HepG2 (cell line): ENCODE results near the gene DTYMK. TPM values are rescaled to one million over a fixed set of nuclear protein-coding genes. Genes with fewer than 3 reads are reported as not detected.

Experiments used
- ARNT ChIP-seq: fragments of 450-650 bp; IDR thresholded peaks from 2 replicates; pipeline ENCODE4 v1.6.1; 2017
- CBX5 ChIP-seq: sonication (generic); formaldehyde crosslinking; IDR thresholded peaks from 2 replicates; pipeline ENCODE4 v1.4.0; 2020; ENCODE audit warnings: missing genetic modification reagents, borderline replicate concordance
- FLYWCH1 ChIP-seq: sonication (generic); formaldehyde crosslinking; IDR thresholded peaks from 2 replicates; pipeline ENCODE4 v1.8.1; 2023; ENCODE audit warnings: mild to moderate bottlenecking, missing genetic modification reagents
- FOXA1 ChIP-seq, 2 experiments: fragments of 450-650 bp in 1 of 2; sonication (generic) in 1 of 2; formaldehyde crosslinking in 1 of 2; IDR thresholded peaks; 2 replicates each; pipeline versions ENCODE4 v1.4.0 to v1.6.1; 2016 to 2020; ENCODE audit warnings: missing genetic modification reagents in 1 of 2
- FOXO1 ChIP-seq: sonication (generic); formaldehyde crosslinking; IDR thresholded peaks from 2 replicates; pipeline ENCODE4 v1.4.0; 2020; ENCODE audit warnings: missing genetic modification reagents
- PHF21A ChIP-seq: sonication (generic); formaldehyde crosslinking; IDR thresholded peaks from 2 replicates; pipeline ENCODE4 v1.5.0; 2020; ENCODE audit warnings: mild to moderate bottlenecking, missing genetic modification reagents
- PHF8 ChIP-seq: sonication (generic); formaldehyde crosslinking; IDR thresholded peaks from 2 replicates; pipeline ENCODE4 v1.5.0; 2020; ENCODE audit warnings: missing genetic modification reagents
- RFXANK ChIP-seq: IDR thresholded peaks from 2 replicates; pipeline ENCODE4 v1.6.1; 2016
- STAT5B ChIP-seq: sonication (generic); formaldehyde crosslinking; IDR thresholded peaks from 2 replicates; pipeline ENCODE4 v1.4.0; 2020; ENCODE audit warnings: missing genetic modification reagents
- ZNF451 ChIP-seq: sonication (generic); formaldehyde crosslinking; IDR thresholded peaks from 2 replicates; pipeline ENCODE4 v1.5.0; 2020; ENCODE audit warnings: mild to moderate bottlenecking, missing genetic modification reagents
- ZNF484 ChIP-seq: sonication (generic); formaldehyde crosslinking; IDR thresholded peaks from 2 replicates; pipeline ENCODE4 v1.5.1; 2020; ENCODE audit warnings: mild to moderate bottlenecking, low read depth, missing genetic modification reagents, borderline replicate concordance
- ZNF850 ChIP-seq: sonication (generic); formaldehyde crosslinking; conservative IDR thresholded peaks from 2 replicates; pipeline ENCODE4 v1.9.0; 2021; ENCODE audit warnings: mild to moderate bottlenecking, missing genetic modification reagents
- polyA plus RNA-seq, 8 experiments: library from polyadenylated mRNA; depleted of rRNA in 3 of 8; stranded (reverse) in 7 of 8; unstranded in 1 of 8; fragments of >200 nt; fragmentation: Illumina TruSeq in 4 of 8; extraction: Trizol in 4 of 8; gene quantifications; 2 replicates each; pipeline versions ENCODE4 v1.2.1 to v1.2.3, GENCODE V29; 2011 to 2016; ENCODE audit warnings: low read depth in 4 of 8, missing spikeins in 1 of 8, mixed read lengths in 1 of 8; ENCODE audit not compliant: insufficient read depth in 1 of 8
- total RNA-seq, 5 experiments: library from RNA; depleted of rRNA; stranded (reverse); fragments of >200 nt; fragmentation: Illumina TruSeq; extraction: Trizol; gene quantifications; 2 replicates each; pipeline ENCODE4 v1.2.3, GENCODE V29; 2016; ENCODE audit warnings: low read depth in 1 of 5
- TF ChIP-seq, protein P1 (sequence below): sonication (generic); formaldehyde crosslinking; IDR thresholded peaks from 2 replicates; pipeline ENCODE4 v1.4.0; 2020; ENCODE audit warnings: missing genetic modification reagents, borderline replicate concordance
- TF ChIP-seq, protein P2 (sequence below): sonication (generic); formaldehyde crosslinking; IDR thresholded peaks from 2 replicates; pipeline ENCODE4 v1.4.0; 2020; ENCODE audit warnings: missing genetic modification reagents; ENCODE audit errors: not compliant biosample characterization
- TF ChIP-seq, protein P3 (sequence below): IDR thresholded peaks from 2 replicates; pipeline ENCODE4 v1.6.1; 2016; ENCODE audit warnings: control low read depth
- TF ChIP-seq, protein P4 (sequence below): sonication (generic); formaldehyde crosslinking; IDR thresholded peaks from 2 replicates; pipeline ENCODE4 v1.8.0; 2022; ENCODE audit warnings: missing genetic modification reagents, mild to moderate bottlenecking, borderline replicate concordance
- TF ChIP-seq, protein P5 (sequence below): sonication (generic); formaldehyde crosslinking; IDR thresholded peaks from 2 replicates; pipeline ENCODE4 v1.8.1; 2023; ENCODE audit warnings: mild to moderate bottlenecking, missing genetic modification reagents

Gene DTYMK
- total and polyA plus RNA-seq, 2 of the 13 experiments (the other 11 are each of a cell fraction or from before 2014, with no cell fraction given), result 57.5 to 134 TPM

DNA sequence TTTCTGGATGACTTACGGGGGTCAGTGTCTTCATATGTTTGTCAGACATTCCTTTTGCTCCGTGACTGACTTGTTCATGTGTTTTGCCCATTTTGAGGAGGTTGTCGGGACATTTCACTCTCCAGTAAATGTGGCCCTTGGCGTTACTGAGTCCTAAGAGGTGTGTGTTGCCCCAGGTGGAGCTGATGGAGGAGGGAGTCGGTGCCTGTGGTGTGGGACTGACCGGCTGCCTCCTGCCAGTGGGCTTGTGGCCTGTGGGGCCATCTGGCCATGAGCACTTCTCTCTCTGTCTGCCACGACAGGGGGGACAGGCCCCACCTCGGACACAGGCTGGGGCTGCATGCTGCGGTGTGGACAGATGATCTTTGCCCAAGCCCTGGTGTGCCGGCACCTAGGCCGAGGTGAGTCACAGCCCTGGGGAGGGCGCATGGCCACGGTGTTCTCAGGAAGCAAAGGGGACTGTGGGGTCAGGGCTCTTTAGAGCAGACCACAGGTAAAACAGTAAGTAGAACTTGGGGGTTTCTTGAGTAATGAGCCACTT lies 33.3 kb downstream of the DTYMK start (continued):
- TF ChIP-seq STAT5B (CRISPR knock-in tag), result no peak
- TF ChIP-seq, protein P1, sequence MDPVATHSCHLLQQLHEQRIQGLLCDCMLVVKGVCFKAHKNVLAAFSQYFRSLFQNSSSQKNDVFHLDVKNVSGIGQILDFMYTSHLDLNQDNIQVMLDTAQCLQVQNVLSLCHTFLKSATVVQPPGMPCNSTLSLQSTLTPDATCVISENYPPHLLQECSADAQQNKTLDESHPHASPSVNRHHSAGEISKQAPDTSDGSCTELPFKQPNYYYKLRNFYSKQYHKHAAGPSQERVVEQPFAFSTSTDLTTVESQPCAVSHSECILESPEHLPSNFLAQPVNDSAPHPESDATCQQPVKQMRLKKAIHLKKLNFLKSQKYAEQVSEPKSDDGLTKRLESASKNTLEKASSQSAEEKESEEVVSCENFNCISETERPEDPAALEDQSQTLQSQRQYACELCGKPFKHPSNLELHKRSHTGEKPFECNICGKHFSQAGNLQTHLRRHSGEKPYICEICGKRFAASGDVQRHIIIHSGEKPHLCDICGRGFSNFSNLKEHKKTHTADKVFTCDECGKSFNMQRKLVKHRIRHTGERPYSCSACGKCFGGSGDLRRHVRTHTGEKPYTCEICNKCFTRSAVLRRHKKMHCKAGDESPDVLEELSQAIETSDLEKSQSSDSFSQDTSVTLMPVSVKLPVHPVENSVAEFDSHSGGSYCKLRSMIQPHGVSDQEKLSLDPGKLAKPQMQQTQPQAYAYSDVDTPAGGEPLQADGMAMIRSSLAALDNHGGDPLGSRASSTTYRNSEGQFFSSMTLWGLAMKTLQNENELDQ (CRISPR knock-in tag), result no peak
- TF ChIP-seq ZNF451, result no peak; the same call in 1 of the 2 replicates
- TF ChIP-seq ARNT, result no peak
- TF ChIP-seq, protein P2, sequence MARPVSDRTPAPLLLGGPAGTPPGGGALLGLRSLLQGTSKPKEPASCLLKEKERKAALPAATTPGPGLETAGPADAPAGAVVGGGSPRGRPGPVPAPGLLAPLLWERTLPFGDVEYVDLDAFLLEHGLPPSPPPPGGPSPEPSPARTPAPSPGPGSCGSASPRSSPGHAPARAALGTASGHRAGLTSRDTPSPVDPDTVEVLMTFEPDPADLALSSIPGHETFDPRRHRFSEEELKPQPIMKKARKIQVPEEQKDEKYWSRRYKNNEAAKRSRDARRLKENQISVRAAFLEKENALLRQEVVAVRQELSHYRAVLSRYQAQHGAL (CRISPR knock-in tag), result no peak
- TF ChIP-seq RFXANK (CRISPR knock-in tag), result no peak
- no peak for TF ChIP-seq FOXA1 (IDR thresholded peaks at IDR 0.05)
- peak; percentile 49; the same call in 1 of the 2 replicates for TF ChIP-seq FOXA1 (CRISPR knock-in tag; IDR thresholded peaks at IDR 0.05)
- peak; percentile 41; the same call in 1 of the 2 replicates for TF ChIP-seq PHF8
- peak; percentile 81 for TF ChIP-seq PHF21A (CRISPR knock-in tag)
- TF ChIP-seq, protein P3, sequence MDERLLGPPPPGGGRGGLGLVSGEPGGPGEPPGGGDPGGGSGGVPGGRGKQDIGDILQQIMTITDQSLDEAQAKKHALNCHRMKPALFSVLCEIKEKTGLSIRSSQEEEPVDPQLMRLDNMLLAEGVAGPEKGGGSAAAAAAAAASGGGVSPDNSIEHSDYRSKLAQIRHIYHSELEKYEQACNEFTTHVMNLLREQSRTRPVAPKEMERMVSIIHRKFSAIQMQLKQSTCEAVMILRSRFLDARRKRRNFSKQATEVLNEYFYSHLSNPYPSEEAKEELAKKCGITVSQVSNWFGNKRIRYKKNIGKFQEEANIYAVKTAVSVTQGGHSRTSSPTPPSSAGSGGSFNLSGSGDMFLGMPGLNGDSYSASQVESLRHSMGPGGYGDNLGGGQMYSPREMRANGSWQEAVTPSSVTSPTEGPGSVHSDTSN (CRISPR knock-in tag), result no peak
- TF ChIP-seq FOXO1, result peak; percentile 46; the same call in 1 of the 2 replicates
- TF ChIP-seq CBX5 (CRISPR knock-in tag), result peak; percentile 74; the same call in 1 of the 2 replicates
- no peak for TF ChIP-seq ZNF484
- TF ChIP-seq, protein P4, sequence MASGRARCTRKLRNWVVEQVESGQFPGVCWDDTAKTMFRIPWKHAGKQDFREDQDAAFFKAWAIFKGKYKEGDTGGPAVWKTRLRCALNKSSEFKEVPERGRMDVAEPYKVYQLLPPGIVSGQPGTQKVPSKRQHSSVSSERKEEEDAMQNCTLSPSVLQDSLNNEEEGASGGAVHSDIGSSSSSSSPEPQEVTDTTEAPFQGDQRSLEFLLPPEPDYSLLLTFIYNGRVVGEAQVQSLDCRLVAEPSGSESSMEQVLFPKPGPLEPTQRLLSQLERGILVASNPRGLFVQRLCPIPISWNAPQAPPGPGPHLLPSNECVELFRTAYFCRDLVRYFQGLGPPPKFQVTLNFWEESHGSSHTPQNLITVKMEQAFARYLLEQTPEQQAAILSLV, result peak; percentile 86
- TF ChIP-seq FLYWCH1 (CRISPR knock-in tag), result no peak
- TF ChIP-seq ZNF850, result no peak
- TF ChIP-seq, protein P5, sequence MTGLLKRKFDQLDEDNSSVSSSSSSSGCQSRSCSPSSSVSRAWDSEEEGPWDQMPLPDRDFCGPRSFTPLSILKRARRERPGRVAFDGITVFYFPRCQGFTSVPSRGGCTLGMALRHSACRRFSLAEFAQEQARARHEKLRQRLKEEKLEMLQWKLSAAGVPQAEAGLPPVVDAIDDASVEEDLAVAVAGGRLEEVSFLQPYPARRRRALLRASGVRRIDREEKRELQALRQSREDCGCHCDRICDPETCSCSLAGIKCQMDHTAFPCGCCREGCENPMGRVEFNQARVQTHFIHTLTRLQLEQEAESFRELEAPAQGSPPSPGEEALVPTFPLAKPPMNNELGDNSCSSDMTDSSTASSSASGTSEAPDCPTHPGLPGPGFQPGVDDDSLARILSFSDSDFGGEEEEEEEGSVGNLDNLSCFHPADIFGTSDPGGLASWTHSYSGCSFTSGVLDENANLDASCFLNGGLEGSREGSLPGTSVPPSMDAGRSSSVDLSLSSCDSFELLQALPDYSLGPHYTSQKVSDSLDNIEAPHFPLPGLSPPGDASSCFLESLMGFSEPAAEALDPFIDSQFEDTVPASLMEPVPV (CRISPR knock-in tag), result peak; percentile 43; the same call in 1 of the 2 replicates
